Vagina (tissue), 2 donors: ENCODE data around the gene PHOSPHO2. TPM values are rescaled to one million over a fixed set of nuclear protein-coding genes. Genes with fewer than 3 reads are reported as not detected.

Source experiments
- DNase-seq, 2 donors: peaks; one replicate each; pipeline ENCODE4 v3.0.0-alpha.2; 2017; ENCODE audit errors: extremely low spot score in 2 of 2
- H3K27ac ChIP-seq: fragments of 200-600 bp; sonication (generic); one replicate; pipeline ENCODE4 v1.5.1; 2019
- H3K27me3 ChIP-seq: fragments of 200-600 bp; sonication (generic); one replicate; pipeline ENCODE4 v1.5.1; 2019
- H3K36me3 ChIP-seq, 2 donors: fragments of 200-600 bp; sonication (generic); one replicate each; pipeline ENCODE4 v1.5.1; 2017 to 2019
- H3K4me1 ChIP-seq: fragments of 200-600 bp; sonication (generic); one replicate; pipeline ENCODE4 v1.5.1; 2019
- H3K4me3 ChIP-seq, 2 donors: fragments of 200-600 bp; sonication (generic); 1 replicate in 1 of 2; 2 replicates in 1 of 2; pipeline ENCODE4 v1.5.1; 2016 to 2019
- H3K9me3 ChIP-seq: fragments of 200-600 bp; sonication (generic); one replicate; pipeline ENCODE4 v1.5.1; 2019
- CTCF ChIP-seq, 3 experiments: fragments of 450-650 bp in 2 of 3; fragments of 200-600 bp in 1 of 3; sonication (generic) in 1 of 3; IDR thresholded peaks; one replicate each; pipeline ENCODE4 v1.5.1; 2017 to 2019; ENCODE audit warnings: antibody characterized with exemption in 3 of 3, mild to moderate bottlenecking in 2 of 3, moderate library complexity in 2 of 3
- POLR2A ChIP-seq, 2 donors: fragments of 450-650 bp; IDR thresholded peaks; one replicate each; pipeline ENCODE4 v1.6.1; 2017; ENCODE audit warnings: antibody characterized with exemption in 2 of 2, mild to moderate bottlenecking in 2 of 2, moderate library complexity in 2 of 2
- POLR2AphosphoS5 ChIP-seq, 2 donors: sonication (generic); formaldehyde crosslinking; IDR thresholded peaks; one replicate each; pipeline ENCODE4 v1.9.0; 2017; ENCODE audit warnings: antibody characterized with exemption in 2 of 2, mild to moderate bottlenecking in 2 of 2, low read depth in 1 of 2; ENCODE audit not compliant: insufficient read depth in 1 of 2
- intact Hi-C: fragments of 100-400 bp; cut with DNase I; formaldehyde crosslinking; loops from one replicate; pipeline ENCODE4 v1.15.1; 2023
- total RNA-seq: library from RNA; depleted of rRNA; stranded (reverse); fragments of >200 nt; gene quantifications from one replicate; pipeline ENCODE4 v1.2.3, GENCODE V29; 2016

The PHOSPHO2 gene
- total RNA-seq, 1 donor from 2014 or later = 4.7 TPM

- intact Hi-C loops = no loop called here
- Histone ChIP-seq H3K27ac (peak overlapping the region; percentile 21), H3K27me3 (no peaks in the 10 kb centered on the region), H3K4me3 (peak overlapping the region; percentile 58 to 73), H3K4me1 (peaks cover 15% of the 10 kb centered on the region), H3K36me3 (no peaks in the 10 kb centered on the region), H3K9me3 (no peaks in the 10 kb centered on the region)
- no peak for DNase-seq
- TF ChIP-seq POLR2A (IDR thresholded peaks at IDR 0.05) = no peak
- TF ChIP-seq POLR2AphosphoS5 (IDR thresholded peaks at IDR 0.05; ENCODE audit: insufficient read depth in 1 of 2, low read depth in 1 of 2) = no peak
- TF ChIP-seq CTCF (IDR thresholded peaks at IDR 0.05) = no peak
These were observed 40.0 kb downstream of the PHOSPHO2 start for GRCh38 chr2:169734169-169734847.

GRCh38 chr2:169735623-169736022 lies 41.4 kb downstream of the PHOSPHO2 start:
- Histone ChIP-seq H3K4me1 (peaks cover 15% of the 10 kb centered on the region), H3K27ac (no peak overlapping the region)

GRCh38 chr2:169736902-169737301 lies 42.6 kb downstream of the PHOSPHO2 start:
- Histone ChIP-seq H3K4me3 (peak overlapping the region in 1 of 2 donors; percentile 9), H3K9me3 (no peaks in the 10 kb centered on the region), H3K36me3 (peaks cover 0 to 4% of the 10 kb centered on the region in 2 donors), H3K27ac (peak overlapping the region; percentile 27), H3K4me1 (peaks cover 15% of the 10 kb centered on the region), H3K27me3 (no peaks in the 10 kb centered on the region)
- intact Hi-C loops = no loop called here
- TF ChIP-seq POLR2A (IDR thresholded peaks at IDR 0.05) = no peak
- no peak for TF ChIP-seq CTCF (IDR thresholded peaks at IDR 0.05)
- no peak for TF ChIP-seq POLR2AphosphoS5 (IDR thresholded peaks at IDR 0.05; ENCODE audit: insufficient read depth in 1 of 2, low read depth in 1 of 2)
- DNase-seq = no peak

More at GRCh38 chr2:169735623-169736022, 41.4 kb downstream of the PHOSPHO2 start:
- Histone ChIP-seq H3K27me3 (no peaks in the 10 kb centered on the region), H3K36me3 (no peaks in the 10 kb centered on the region), H3K9me3 (no peaks in the 10 kb centered on the region), H3K4me3 (no peak overlapping the region)
- DNase-seq = no peak
- no peak for TF ChIP-seq POLR2A (IDR thresholded peaks at IDR 0.05)
- intact Hi-C loops = no loop called here

- Histone ChIP-seq H3K9me3 (no peaks in the 10 kb centered on the region), H3K4me1 (peaks cover 15% of the 10 kb centered on the region), H3K36me3 (peaks cover 0 to 5% of the 10 kb centered on the region in 2 donors), H3K27ac (no peak overlapping the region), H3K4me3 (no peak overlapping the region), H3K27me3 (no peaks in the 10 kb centered on the region)
- DNase-seq = no peak
- intact Hi-C loops = no loop called here
- TF ChIP-seq POLR2A (IDR thresholded peaks at IDR 0.05) (no peak), CTCF (IDR thresholded peaks at IDR 0.05) (no peak), POLR2AphosphoS5 (IDR thresholded peaks at IDR 0.05; ENCODE audit: insufficient read depth in 1 of 2, low read depth in 1 of 2) (no peak)
These were observed 44.4 kb downstream of the PHOSPHO2 start for GRCh38 chr2:169738566-169739229.

- Histone ChIP-seq H3K4me1 (peaks cover 15% of the 10 kb centered on the region), H3K4me3 (no peak overlapping the region), H3K36me3 (peaks cover 0 to 5% of the 10 kb centered on the region in 2 donors), H3K27me3 (no peaks in the 10 kb centered on the region), H3K9me3 (no peaks in the 10 kb centered on the region), H3K27ac (no peak overlapping the region)
- DNase-seq = no peak
- intact Hi-C loops = no loop called here
- TF ChIP-seq CTCF (IDR thresholded peaks at IDR 0.05) (no peak), POLR2A (IDR thresholded peaks at IDR 0.05) (no peak), POLR2AphosphoS5 (IDR thresholded peaks at IDR 0.05; ENCODE audit: insufficient read depth in 1 of 2, low read depth in 1 of 2) (no peak)
These were observed 45.1 kb downstream of the PHOSPHO2 start for GRCh38 chr2:169739351-169739750.
